Mucosa of gallbladder (tissue), 1 donor: ENCODE data around the gene SYT4. TPM values are rescaled to one million over a fixed set of nuclear protein-coding genes. Genes with fewer than 3 reads are reported as not detected.

Source experiments
- DNase-seq: peaks from one replicate; pipeline ENCODE4 v3.0.0-alpha.2; 2020; ENCODE audit warnings: low spot score
- total RNA-seq: library from RNA; stranded (reverse); gene quantifications from one replicate; pipeline ENCODE4 v1.2.1, GENCODE V29; 2021
- donor health status: DM: no; HTN: no; CAD: no.

SYT4 gene
- total RNA-seq, 1 donor from 2014 or later, result 0.40 TPM

- DNase-seq, result no peak
Measured at GRCh38 chr18:43220691-43221090, 56.6 kb downstream of the SYT4 start.

Other genes with a start within 250 kb of the SYT4 start
- not detected for gene RIT2, start 161.8 kb downstream of the SYT4 start, total RNA-seq